Skin of body (tissue), 2 donors: ENCODE results near the gene ZNF32. TPM values are rescaled to one million over a fixed set of nuclear protein-coding genes. Genes with fewer than 3 reads are reported as not detected.

ENCODE experiments used
- DNase-seq: peaks from one replicate; lab custom pipeline; 2025; lab: John Stamatoyannopoulos, UW
- total RNA-seq: library from RNA; depleted of rRNA; stranded (reverse); fragments of >200 nt; gene quantifications from one replicate; pipeline ENCODE4 v1.2.3, GENCODE V29; 2014

The ZNF32 gene, protein sequence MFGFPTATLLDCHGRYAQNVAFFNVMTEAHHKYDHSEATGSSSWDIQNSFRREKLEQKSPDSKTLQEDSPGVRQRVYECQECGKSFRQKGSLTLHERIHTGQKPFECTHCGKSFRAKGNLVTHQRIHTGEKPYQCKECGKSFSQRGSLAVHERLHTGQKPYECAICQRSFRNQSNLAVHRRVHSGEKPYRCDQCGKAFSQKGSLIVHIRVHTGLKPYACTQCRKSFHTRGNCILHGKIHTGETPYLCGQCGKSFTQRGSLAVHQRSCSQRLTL
- 28.4 TPM for total RNA-seq

GRCh38 chr10:43648398-43649184, at the start of gene ZNF32:
Gene ZNF32 (minus strand): TSS chr10:43648881. CDS start chr10:43646133, 2,748 bp downstream.
- DNase-seq, result peak; percentile 70

DNA sequence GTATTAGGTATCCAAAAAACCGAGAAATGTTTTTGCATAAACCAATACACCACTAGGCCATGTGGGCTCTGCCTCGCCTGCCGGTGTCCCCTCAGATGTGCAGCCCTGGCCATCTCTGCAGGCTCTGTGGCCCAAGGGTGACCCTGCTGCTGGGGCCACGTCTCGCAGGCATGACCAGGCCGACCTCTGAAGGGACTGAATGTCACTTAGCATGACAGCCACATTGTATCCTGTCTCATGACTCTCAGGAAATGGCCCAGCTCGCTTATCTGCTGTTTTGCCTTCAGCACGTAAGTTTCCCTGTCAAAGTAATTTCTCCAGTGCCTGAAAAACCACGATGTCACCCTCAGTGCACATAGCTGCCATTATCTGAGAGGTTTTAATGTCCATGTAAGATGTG, 49.5 kb upstream of the ZNF32 start:
- DNase-seq, result no peak

DNA sequence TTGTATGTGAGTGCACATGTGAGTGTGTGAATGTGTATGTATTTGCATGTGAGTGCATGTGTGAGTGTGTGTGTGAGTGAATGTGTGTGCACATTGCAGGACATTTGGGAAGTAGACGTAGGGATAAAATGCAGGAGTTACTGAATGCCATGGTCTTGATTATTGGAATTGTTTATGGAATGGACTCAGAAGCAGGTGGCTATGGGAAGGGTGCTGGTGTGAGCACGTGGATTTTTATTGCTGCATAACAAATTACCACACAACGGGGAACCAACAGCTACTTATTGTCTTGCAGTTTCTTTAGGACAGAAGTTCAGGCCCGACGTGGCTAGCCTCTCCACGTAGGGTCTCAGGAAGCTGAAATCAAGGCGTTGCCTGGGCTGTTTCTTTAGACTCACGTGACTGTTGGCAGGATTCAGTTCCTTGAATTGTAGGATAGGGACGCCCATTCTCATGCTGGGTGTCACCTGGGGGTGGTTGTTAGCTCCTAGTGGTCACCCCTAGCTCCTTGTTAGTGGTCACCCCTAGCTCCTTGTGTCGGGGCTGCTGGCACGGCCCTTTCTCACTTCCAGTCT, 48.3 kb upstream of the ZNF32 start:
- no peak for DNase-seq

- no peak for DNase-seq
Observed at GRCh38 chr10:43695730-43696129, 47.0 kb upstream of the ZNF32 start.

DNA sequence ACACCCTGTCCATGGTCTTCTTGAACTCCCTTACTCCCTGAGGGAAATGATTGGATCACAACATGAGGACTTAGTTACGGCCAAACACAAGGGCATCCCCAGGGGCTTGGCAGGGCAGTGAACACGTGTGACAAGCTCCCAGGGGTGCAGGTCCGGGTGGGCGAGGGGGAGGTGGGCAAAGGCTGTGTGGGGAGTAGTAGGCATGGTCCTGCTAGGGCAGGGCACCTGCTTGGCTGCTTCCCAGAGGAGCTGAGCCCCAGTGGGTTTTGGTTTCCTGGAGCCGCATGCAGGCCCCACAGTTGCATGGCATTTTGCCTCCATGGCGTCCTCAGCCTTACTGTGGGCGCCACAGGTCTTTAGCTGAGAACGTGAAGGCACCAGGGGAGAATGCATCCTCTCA, 46.6 kb upstream of the ZNF32 start:
- no peak for DNase-seq

DNA sequence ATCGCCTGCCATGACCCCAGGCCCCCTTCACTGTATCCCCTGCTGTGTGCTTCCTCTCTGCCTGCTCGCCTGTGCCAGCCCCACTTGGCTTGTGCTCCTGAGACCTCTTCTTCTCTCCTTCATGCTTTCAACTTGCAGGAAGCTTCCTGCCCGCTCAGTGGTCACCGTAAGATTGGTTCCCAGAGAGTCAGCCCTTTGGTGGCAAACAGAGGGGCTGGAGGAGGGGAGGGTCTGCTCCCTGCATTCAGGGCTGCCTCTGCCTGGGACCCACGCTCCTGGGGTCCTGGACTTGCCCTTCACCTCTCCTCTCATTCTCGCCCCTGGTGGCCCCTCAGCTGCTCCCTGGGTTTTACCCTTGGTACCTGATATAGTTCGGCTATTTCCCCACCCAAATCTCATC, 45.8 kb upstream of the ZNF32 start:
- no peak for DNase-seq

DNA sequence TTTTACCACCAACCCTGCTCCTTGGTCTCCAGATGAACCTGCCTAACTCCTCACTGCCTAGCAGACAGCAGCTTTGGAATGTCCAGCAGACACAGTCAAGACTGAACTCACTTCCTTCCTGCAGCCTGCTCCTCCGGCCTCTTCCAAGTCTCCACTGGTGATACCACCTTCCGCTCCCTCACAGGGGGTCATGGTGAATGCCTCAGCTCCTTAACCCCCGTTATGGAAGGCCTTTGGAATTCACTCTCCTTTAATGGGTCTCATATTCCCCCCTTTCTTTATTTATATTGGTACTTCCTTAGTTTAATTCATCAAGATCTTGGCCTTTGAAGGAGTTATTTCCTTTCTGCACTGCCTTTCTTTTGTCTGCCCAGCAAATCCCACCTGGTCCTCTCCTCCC, 44.9 kb upstream of the ZNF32 start:
- DNase-seq, result no peak

DNA sequence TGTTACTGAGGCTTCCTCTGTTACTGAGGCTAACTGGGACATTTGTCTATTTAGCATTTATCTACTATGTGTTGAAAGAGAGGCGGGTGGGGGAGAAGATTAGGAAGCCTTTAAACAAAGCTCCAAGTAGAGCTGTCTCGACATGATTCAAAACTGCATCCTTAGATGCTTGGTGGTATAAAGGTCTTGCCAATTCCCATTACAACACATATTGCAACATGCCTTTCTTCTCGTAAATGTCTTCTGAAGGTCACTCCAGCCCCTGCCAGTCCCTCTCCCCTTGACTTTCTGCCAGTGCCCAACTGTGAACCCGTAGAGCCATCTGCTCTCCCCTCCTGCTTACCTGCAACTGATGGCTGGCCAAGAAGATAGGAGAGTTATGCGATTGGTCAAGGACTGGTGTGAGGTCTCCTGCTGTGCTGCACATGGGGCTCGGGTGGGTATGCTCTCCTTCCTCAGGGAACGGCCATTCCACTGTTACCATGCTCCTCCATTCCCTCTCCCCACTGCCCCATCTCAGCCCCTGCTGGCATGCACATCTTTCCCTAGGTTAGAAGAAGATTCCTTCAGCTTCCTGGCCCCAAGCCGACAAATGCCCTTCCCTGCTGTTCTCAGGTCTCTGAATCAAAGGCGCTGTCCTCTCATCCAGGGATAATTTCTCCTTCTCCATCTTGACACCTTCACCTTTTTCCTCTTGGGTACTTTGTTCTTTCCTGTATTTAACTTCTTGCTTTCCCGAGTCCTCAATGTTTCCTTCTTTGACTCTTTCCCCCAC, 43.6 kb upstream of the ZNF32 start:
- DNase-seq, result peak; percentile 26

DNA sequence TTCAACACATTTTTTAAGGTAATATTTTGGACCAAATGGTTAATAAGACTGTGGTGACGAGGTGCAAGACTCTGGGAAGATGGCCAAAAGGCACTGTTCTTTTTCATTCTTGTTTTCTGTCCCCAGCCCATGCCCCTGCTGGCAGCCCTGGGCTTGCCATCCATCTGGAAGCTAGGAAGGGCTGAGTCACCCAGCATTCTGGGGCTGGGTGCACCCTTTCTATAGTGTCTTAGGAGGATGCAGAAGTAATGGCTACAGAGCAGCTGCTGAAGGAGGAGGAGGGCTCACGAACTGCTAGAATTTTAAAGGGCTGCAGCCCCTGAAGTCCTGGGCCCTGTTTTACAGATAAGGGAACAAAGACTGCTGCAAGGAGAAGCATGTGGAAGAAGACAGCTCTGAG, 42.8 kb upstream of the ZNF32 start:
- no peak for DNase-seq

DNA sequence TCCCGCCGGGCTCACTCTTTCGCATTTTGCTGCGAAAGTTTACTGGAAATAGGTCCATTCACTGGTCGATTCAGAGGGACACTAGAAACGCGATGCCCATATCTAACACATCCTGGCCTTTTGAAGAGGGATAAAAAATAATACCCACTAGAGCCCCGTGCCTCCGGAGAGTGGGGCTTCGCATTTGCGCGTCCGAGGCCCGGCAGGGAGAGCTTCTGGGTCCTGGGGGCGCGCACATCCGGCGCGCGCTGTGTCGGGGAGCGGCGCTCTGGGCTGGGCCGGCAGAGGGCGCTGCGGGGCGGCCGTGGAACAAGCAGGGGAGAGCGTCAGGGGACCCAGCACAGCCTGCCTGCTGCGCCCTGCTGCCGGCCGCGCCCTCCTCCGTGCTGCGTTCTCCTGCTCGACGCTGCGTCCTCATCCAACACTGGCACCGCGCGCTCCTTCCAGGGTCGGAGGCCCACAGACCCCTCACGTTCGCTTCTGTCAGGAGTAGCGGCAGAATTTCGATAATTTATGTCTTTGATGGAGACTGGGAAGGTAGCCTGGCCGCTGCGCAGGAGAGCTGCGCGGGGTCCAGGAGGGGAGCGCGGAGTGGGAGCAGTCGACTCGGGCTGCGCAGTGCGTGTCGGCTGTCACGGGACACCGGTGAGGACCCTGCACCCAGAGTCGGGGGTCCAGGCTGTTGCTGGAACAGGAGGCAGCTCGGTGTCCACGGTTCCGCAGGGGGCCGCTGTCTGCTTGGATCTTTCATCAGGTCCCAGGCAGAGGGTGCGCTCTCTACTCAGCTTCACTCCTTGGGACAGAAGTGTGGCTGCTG, 41.5 kb upstream of the ZNF32 start:
- peak; percentile 84 for DNase-seq

DNA sequence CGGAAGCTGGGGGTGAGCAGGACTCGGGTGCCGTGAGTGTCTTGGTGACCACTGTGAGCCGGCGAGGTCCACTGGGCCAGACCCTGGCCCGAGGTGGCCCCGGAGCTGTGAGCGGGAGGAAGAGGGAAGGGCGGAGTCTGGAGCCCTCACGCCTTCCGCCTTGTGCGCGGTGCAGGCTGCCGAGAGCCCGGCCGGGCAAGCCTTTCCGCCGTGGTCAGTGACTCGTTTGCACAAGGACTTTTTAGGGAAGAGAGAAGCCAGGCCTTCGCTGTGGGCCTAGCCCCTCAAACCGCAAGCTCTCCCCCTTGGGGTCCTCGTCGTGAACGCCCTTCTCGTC, 40.9 kb upstream of the ZNF32 start:
- no peak for DNase-seq

DNA sequence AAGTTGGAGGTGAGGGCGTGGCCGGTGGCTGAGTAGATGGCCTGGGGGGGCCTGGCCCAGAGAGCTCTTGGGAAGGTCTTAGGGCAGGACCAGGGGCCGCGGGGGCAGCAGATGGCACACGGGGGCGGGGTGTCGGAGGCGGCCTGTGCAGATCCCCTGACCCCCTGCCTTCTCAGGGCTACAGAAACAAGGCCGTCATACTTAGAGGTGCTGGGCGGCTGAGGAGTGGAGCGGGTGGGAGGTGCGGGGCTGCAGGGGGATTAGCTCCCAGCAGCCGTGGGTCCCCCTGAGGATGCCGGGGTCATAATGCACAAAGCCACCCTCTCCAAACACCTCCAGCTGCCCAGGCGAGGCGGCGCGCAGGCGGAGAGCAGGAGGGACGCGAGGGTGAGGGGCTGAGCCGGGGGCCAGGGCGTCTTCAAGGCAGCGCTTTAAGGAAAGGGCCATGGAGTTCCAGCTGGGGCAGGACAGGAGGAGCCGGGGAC, 40.4 kb upstream of the ZNF32 start:
- DNase-seq, result no peak

- no peak for DNase-seq
Observed at GRCh38 chr10:43688348-43688892, 39.7 kb upstream of the ZNF32 start.

DNA sequence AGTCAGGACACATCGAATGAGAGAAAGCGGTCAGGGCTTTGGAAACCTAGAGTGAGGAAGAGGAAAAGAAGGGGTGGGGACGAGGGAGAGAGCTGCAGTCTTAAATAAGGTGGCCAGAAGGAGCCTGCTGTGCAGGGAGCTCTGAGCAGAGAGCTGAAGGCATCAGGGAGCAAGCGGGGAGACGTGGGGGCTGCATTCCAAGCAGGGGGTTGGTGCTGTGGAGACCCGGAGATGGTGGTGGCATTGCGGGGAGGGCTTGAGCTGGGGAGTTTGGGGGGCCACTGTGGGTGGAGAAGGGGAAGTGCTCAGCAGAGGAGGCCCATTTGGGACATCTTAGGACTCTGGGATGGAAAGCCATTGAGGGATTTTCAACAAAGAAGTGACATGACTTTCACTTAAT, 38.7 kb upstream of the ZNF32 start:
- no peak for DNase-seq

DNA sequence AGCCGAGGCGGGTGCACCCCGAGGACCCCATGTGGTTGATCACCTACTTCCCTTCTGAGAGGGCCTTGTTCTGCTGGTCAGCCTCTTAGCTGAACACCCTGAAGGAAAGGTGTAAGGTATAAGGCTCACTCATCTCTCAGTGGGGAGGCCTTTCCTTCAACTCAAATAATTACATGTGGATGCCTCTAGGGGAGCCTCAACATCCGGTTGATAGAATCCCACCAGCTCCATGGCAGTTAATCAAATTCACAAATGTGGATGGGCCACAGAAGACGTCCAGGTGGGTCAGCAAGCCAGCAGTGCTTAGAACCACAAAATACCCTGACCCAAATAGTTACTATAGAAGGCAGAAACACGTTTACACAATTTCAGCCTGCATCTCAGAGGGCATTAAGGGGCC, 37.7 kb upstream of the ZNF32 start:
- no peak for DNase-seq

- no peak for DNase-seq
Observed at GRCh38 chr10:43685744-43686143, 37.1 kb upstream of the ZNF32 start.

GRCh38 chr10:43684292-43684559, 35.5 kb upstream of the ZNF32 start:
- no peak for DNase-seq

DNA sequence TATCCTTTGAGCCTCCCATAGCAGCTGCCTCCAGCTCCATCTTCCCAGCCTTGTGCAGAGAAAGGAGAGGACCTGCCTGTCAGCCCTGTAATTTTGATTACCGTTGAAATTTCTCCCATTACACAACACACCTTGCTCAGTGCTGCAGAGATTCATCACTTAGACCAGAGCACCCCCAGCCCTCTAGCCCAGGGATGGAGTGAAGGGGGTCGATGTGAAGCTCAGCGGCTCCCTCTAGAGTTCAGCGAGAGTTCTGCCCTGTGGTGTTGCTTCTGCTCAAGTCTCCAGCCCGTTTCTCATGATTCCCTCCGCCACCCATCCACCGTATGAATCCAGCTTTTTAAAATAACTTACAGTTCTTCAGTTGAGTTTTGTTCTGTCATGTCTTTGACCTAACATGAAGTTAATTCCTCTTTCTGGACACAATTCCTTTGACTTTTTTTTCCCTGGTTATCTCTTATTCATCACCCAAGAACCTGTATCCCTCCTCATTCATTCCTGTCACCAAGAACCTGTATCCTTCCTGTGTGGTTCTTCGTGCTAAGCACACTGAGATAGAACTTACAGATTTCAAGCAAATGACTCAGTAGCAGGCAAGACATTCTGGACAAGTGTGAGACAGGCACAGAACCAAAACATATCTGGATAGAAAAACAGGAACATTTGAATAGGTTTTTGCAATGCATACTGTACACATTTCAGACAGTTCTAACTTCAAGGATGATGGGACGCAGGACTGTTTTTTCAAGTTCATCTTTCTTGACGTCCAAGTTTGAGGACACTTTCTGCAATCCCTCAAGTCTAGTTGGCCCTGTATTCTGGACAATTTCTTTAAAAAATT, 35.0 kb upstream of the ZNF32 start:
- no peak for DNase-seq

GRCh38 chr10:43682956-43683355, 34.3 kb upstream of the ZNF32 start:
- no peak for DNase-seq

DNA sequence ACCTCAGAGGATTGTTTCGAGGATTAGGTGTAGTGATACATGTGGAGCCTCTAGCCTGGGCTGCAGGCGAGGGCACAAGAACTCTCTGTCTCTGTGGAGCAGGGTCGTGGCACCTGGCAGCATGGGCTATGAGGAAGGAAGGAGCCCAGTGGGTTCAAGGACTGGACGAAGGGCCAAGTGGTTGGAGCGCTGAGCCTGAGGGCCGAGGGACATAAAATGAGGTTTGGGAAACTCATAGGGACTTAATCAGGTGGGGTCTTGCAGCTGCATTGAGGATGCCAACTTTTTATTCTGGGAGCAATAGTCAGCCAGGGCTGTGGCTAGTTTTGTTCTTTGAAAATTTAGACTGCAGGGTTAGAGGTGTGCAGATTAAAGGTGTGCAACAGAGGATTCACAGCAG, 33.0 kb upstream of the ZNF32 start:
- DNase-seq, result no peak
